ENCODE data around the gene ARHGEF12.

DNA sequence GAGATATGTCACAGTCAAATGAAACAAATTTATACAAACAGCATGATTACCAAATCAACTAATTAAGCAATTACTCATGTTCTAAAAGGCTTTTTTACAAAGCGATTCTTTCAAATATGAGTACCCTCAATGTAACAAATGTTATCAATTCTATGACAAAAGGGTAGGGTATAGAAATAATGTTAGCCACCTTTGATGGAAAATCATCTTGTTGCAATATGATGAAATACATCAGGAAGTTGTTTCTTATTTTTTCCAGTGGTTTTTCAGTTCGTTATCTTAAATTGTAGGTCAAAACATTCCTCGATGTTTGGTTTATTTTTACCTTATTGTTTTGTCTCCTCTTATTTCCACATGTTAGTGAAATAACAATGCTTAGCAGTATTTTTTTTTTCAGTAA lies 6.5 kb downstream of the ARHGEF12 start:
- TF ChIP-seq BACH1 (IDR thresholded peaks at IDR 0.05; ENCODE audit: borderline replicate concordance): no peak
- no peak for TF ChIP-seq EP300 (IDR thresholded peaks at IDR 0.05; ENCODE audit: borderline replicate concordance in 1 of 2, control insufficient read depth in 1 of 2, low read depth in 2 of 2, low read length in 2 of 2)
- TF ChIP-seq CTCF (IDR thresholded peaks at IDR 0.05 in 2 of 3, conservative IDR thresholded peaks at IDR 0.05 in 1 of 3; ENCODE audit: control insufficient read depth in 2 of 3, extremely low read depth in 1 of 3, insufficient read depth in 1 of 3, low read depth in 3 of 3, low read length in 3 of 3): no peak
- no peak for TF ChIP-seq RCOR1 (conservative IDR thresholded peaks at IDR 0.05; ENCODE audit: low read depth, low read length)
- TF ChIP-seq POLR2AphosphoS5 (IDR thresholded peaks at IDR 0.05; ENCODE audit: low read length): no peak
- TF ChIP-seq, protein P1, sequence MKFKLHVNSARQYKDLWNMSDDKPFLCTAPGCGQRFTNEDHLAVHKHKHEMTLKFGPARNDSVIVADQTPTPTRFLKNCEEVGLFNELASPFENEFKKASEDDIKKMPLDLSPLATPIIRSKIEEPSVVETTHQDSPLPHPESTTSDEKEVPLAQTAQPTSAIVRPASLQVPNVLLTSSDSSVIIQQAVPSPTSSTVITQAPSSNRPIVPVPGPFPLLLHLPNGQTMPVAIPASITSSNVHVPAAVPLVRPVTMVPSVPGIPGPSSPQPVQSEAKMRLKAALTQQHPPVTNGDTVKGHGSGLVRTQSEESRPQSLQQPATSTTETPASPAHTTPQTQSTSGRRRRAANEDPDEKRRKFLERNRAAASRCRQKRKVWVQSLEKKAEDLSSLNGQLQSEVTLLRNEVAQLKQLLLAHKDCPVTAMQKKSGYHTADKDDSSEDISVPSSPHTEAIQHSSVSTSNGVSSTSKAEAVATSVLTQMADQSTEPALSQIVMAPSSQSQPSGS (IDR thresholded peaks at IDR 0.05; ENCODE audit: low read length): no peak
- no peak for TF ChIP-seq MTA3 (IDR thresholded peaks at IDR 0.05; ENCODE audit: borderline replicate concordance, low read length)
- no peak for TF ChIP-seq POLR2A (IDR thresholded peaks at IDR 0.05; ENCODE audit: low read depth, low read length)
